Heart left ventricle (tissue), 16 donors: ENCODE measurements around the gene UST. TPM values are rescaled to one million over a fixed set of nuclear protein-coding genes. Genes with fewer than 3 reads are reported as not detected.
A peak's percentile ranks its signal among the peaks of the same experiment; 100 is the strongest.

ENCODE experiments used
- ATAC-seq, 4 donors: fragments of 200-7000 bp; cut with Tn5 transposase; one replicate each; pipeline ENCODE4 v1.9.1; 2020 to 2022; ENCODE audit warnings: moderate library complexity in 4 of 4, mild to moderate bottlenecking in 3 of 4, moderate number of reproducible peaks in 1 of 4
- DNase-seq, 5 donors: peaks; one replicate each; pipeline ENCODE4 v3.0.0-alpha.2; 2020
- H3K27ac ChIP-seq, 12 donors: fragments of 200-600 bp; sonication (generic) in 4 of 12; one replicate each; pipeline versions ENCODE4 v1.5.0 to v1.8.0; 2016 to 2022; ENCODE audit warnings: mild to moderate bottlenecking in 2 of 12
- H3K27me3 ChIP-seq, 9 donors: fragments of 200-600 bp; sonication (generic) in 2 of 9; one replicate each; pipeline versions ENCODE4 v1.5.1 to v1.8.0; 2016 to 2022; ENCODE audit warnings: mild to moderate bottlenecking in 3 of 9
- H3K36me3 ChIP-seq, 9 donors: fragments of 200-600 bp; sonication (generic) in 2 of 9; one replicate each; pipeline versions ENCODE4 v1.5.0 to v1.8.0; 2018 to 2022; ENCODE audit warnings: mild to moderate bottlenecking in 2 of 9
- H3K4me1 ChIP-seq, 12 donors: fragments of 200-600 bp; sonication (generic) in 4 of 12; one replicate each; pipeline versions ENCODE4 v1.5.0 to v1.8.0; 2016 to 2022; ENCODE audit warnings: mild to moderate bottlenecking in 3 of 12
- H3K4me3 ChIP-seq, 12 donors: fragments of 200-600 bp; sonication (generic) in 4 of 12; one replicate each; pipeline versions ENCODE4 v1.5.0 to v1.8.0; 2017 to 2022; ENCODE audit warnings: mild to moderate bottlenecking in 9 of 12, moderate library complexity in 4 of 12
- H3K9me3 ChIP-seq, 12 donors: fragments of 200-600 bp; sonication (generic) in 4 of 12; one replicate each; pipeline versions ENCODE4 v1.5.0 to v1.8.0; 2016 to 2022; ENCODE audit warnings: mild to moderate bottlenecking in 1 of 12
- POLR2A ChIP-seq, 2 donors: fragments of 450-650 bp; IDR thresholded peaks; one replicate each; pipeline ENCODE4 v1.6.1; 2017; ENCODE audit warnings: antibody characterized with exemption in 2 of 2, mild to moderate bottlenecking in 2 of 2, moderate library complexity in 2 of 2
- WGBS, 4 donors: extraction: QIAGEN DNeasy Blood & Tissue Kit in 2 of 4; methylation state at CpG; one replicate each; pipeline versions ENCODE4 v1.1.5 to v1.1.7; 2013 to 2018; 5-methylcytosine and 5-hydroxymethylcytosine counted together
- intact Hi-C, 10 donors: fragments of 100-400 bp; cut with DNase I; formaldehyde crosslinking; loops; one replicate each; pipeline versions ENCODE4 v1.11.1 to v1.14.2; 2022
- polyA plus RNA-seq, 2 donors: library from polyadenylated mRNA; stranded (reverse); fragments of 200-250 nt; gene quantifications; one replicate each; pipeline ENCODE4 v1.2.3, GENCODE V29; 2013
- total RNA-seq, 9 donors: library from RNA; depleted of rRNA in 2 of 9; stranded (reverse); fragments of >200 nt in 2 of 9; fragmentation: NEBNext Ultra II Directional in 3 of 9; extraction: Animal tissue kit (Norgen Biotek cat#: 25700) in 3 of 9; gene quantifications; one replicate each; pipeline versions ENCODE4 v1.1.0 to v1.2.4, GENCODE V29; 2016 to 2023
- TF ChIP-seq, protein P1 (sequence below), 12 donors: fragments of 200-600 bp; sonication (generic) in 4 of 12; IDR thresholded peaks; one replicate each; pipeline versions ENCODE4 v1.5.0 to v1.8.0; 2018 to 2022; ENCODE audit warnings: antibody characterized with exemption in 12 of 12, mild to moderate bottlenecking in 5 of 12
- donor health status: ischemic (EF 13 %, LVEDD 7.1; RV severe dilation, severe dysfunction).
- donor health status: healthy with polysubstance abuse.
- donor health status: DM: no; HTN: yes; CAD: no.
- donor health status: DM: no; HTN: no; CAD: no.
- donor health status: ischemic (EF 25% LVEDD 6.9; RV normal size, moderate dysfunction).
- donor health status: ischemic (EF 25% LVEDD 5.7; RV mildly dilated, moderate dysfunction).
- donor health status: healthy.
- donor health status: DM: yes; HTN: yes; CAD: no.
- donor health status: ischemic (EF 35%, LVEDD 5.7; RV mildly dilated, moderate dysfunction).
- donor health status: nonischemic (EF 11% LVEDD 7.7; RV severe dilation, severe dysfunction).
- donor health status: DM: yes; HTN: yes; CAD: no.
- donor health status: PGD.
- donor health status: ischemic (EF 29% LVEDD 5.4; RV normal size, mild dysfunction).
- donor health status: nonischemic (EF 23%, LVEDD 6.1; RV moderate dilation, normal function).

Gene UST
- total and polyA plus RNA-seq, 11 donors, result 1.1 to 5.8 (median 2.7) TPM

DNA sequence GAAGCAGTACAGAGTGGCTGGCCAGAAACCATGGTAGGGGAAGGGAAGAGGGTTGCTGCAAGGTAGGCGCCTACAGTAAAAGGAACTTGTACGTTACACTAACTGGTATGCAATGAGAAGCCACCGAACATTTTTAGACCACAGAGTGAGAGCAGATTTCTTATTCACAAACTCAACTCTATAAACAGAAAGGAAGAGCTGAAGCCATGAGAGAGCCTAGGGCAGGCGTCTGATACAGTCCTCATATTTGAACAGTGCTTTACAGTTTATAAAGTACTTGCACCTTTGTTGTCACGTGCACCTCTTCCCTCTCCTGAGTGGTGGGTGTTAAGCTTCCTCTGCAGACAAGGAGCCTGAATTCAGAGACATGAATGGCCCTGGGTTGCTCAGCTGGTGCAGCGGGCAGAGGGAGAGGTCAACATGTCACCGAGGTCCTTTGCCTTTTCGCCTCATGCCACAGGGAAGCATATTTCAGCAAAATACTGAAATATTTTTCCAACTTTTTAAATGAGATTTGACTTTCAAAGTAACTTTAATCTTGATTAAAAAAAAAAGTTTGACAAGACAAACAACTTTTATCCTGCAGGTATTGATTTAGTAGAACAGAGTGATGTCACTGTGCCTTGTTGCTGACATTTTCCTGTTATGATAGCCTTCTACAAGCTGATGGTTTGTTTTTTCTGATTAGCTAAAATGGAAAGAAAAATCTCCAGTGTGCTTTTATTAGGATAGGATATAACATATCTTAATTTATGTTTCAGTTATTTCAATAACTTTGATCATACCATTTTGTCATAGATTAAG, 23.8 kb downstream of the UST start:
- Histone ChIP-seq H3K27ac (no peak overlapping the region), H3K4me3 (no peak overlapping the region), H3K9me3 (no peaks in the 10 kb centered on the region), H3K27me3 (no peaks in the 10 kb centered on the region), H3K36me3 (no peaks in the 10 kb centered on the region), H3K4me1 (peaks cover 0 to 4% (median 0%) of the 10 kb centered on the region in 12 donors)
- ATAC-seq (no peak), DNase-seq (no peak)
- TF ChIP-seq, protein P1, sequence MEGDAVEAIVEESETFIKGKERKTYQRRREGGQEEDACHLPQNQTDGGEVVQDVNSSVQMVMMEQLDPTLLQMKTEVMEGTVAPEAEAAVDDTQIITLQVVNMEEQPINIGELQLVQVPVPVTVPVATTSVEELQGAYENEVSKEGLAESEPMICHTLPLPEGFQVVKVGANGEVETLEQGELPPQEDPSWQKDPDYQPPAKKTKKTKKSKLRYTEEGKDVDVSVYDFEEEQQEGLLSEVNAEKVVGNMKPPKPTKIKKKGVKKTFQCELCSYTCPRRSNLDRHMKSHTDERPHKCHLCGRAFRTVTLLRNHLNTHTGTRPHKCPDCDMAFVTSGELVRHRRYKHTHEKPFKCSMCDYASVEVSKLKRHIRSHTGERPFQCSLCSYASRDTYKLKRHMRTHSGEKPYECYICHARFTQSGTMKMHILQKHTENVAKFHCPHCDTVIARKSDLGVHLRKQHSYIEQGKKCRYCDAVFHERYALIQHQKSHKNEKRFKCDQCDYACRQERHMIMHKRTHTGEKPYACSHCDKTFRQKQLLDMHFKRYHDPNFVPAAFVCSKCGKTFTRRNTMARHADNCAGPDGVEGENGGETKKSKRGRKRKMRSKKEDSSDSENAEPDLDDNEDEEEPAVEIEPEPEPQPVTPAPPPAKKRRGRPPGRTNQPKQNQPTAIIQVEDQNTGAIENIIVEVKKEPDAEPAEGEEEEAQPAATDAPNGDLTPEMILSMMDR (IDR thresholded peaks at IDR 0.05), result no peak
- 74 to 85% (median 81%) methylated on average over 8 of the region's 8 CpGs for WGBS, 4 donors
- intact Hi-C loops, result no loop called here

- H3K27ac ChIP-seq, result no peak overlapping the region
- DNase-seq (peak in 3 of 5 donors; percentile 33 to 57 (median 33)), ATAC-seq (peak in 3 of 4 donors; percentile 61 to 64 (median 64))
- H3K4me3 ChIP-seq, result no peak overlapping the region
- no peaks in the 10 kb centered on the region for H3K36me3 ChIP-seq
- intact Hi-C loops, result no loop called here
- no peaks in the 10 kb centered on the region for H3K9me3 ChIP-seq
- TF ChIP-seq, protein P1 (IDR thresholded peaks at IDR 0.05), result no peak
- TF ChIP-seq POLR2A (IDR thresholded peaks at IDR 0.05), result no peak
- peaks cover 0 to 7% (median 0%) of the 10 kb centered on the region in 12 donors for H3K4me1 ChIP-seq
- H3K27me3 ChIP-seq, result no peaks in the 10 kb centered on the region
- WGBS, 4 donors, result 17 to 42% (median 25%) methylated on average over 3 of the region's 3 CpGs
Observed at GRCh38 chr6:148771212-148771601, 24.4 kb downstream of the UST start.

DNA sequence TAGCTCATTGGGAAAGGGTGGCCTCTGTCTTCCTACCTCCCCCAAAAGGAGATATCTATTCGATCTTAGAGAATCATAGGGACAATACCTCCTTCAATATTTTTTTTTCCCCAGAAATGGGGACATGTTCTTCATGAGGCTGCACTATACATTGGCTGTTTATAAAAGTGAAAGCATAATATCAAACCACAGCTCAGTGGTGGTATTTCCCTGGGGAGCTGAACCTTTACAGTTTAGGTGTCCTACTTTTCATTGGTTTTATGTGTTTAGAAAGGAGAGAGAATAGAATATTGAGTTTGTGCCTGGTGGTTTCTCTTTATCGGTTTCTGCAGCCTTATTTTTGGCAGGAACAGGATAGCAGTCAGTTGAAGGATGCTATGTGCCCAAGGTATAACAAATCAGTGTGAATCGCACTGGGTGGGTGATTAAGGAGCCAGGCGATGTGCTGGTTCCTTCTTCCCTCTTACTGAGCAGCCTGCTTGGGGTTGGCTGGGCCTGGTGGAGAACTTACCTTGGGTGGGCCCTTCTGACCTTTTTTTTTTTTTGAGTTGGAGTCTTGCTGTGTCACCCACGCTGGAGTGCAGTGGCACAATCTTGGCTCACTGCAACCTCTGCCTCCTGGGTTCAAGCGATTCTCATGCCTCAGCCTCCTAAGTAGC, 25.2 kb downstream of the UST start:
- Histone ChIP-seq H3K4me1 (peaks cover 0 to 9% (median 0%) of the 10 kb centered on the region in 12 donors), H3K4me3 (no peak overlapping the region), H3K36me3 (no peaks in the 10 kb centered on the region), H3K9me3 (no peaks in the 10 kb centered on the region), H3K27ac (no peak overlapping the region), H3K27me3 (no peaks in the 10 kb centered on the region)
- intact Hi-C loops, result no loop called here
- ATAC-seq (no peak), DNase-seq (no peak)
- TF ChIP-seq, protein P1 (IDR thresholded peaks at IDR 0.05), result no peak
- no peak for TF ChIP-seq POLR2A (IDR thresholded peaks at IDR 0.05)
- WGBS, 4 donors, result 87 to 95% (median 89%) methylated on average over 4 to 6 of the region's 6 CpGs

- no peak for DNase-seq
- ATAC-seq, result no peak
- H3K27ac ChIP-seq, result no peak overlapping the region
- no peak for TF ChIP-seq POLR2A (IDR thresholded peaks at IDR 0.05)
- TF ChIP-seq, protein P1 (IDR thresholded peaks at IDR 0.05), result no peak
- WGBS, 4 donors, result 74 to 81% (median 79%) methylated on average over 6 of the region's 6 CpGs
- H3K4me3 ChIP-seq, result no peak overlapping the region
- H3K36me3 ChIP-seq, result no peaks in the 10 kb centered on the region
- H3K9me3 ChIP-seq, result no peaks in the 10 kb centered on the region
- H3K4me1 ChIP-seq, result peaks cover 0 to 11% (median 0%) of the 10 kb centered on the region in 12 donors
- intact Hi-C loops, result no loop called here
- no peaks in the 10 kb centered on the region for H3K27me3 ChIP-seq
Observed at GRCh38 chr6:148775161-148775560, 28.3 kb downstream of the UST start.
